GM19397 (cell line): ENCODE results near the gene SLC30A10.
"Not testable (repeated sequence)": the region's sequence is repeated elsewhere in the genome, so short reads cannot be mapped to it uniquely, and the experiment has no call there.

ENCODE experiments used
- ATAC-seq: cut with Tn5 transposase; IDR thresholded peaks from one replicate; pipeline ENCODE4 v1.9.1; 2021; ENCODE audit warnings: mild to moderate bottlenecking, moderate library complexity; ENCODE audit not compliant: unreplicated experiment

Gene SLC30A10

DNA sequence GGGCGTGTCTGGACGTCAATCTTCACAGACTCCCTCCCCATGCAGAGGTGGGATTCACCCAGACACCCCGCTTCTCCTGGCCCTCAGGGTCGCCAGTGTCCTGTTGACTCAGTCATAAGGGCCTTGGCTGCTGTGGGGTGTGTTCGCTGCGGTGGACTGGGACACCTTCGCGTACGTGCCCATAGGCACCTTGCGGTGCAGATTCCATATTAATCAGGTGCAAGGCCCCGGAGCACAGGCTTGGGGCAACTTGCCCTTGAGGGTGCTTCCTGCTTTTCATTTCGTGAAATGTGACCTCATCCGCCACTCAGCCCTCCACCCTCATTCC lies 398 bp upstream of the SLC30A10 start:
- ATAC-seq, result no peak

DNA sequence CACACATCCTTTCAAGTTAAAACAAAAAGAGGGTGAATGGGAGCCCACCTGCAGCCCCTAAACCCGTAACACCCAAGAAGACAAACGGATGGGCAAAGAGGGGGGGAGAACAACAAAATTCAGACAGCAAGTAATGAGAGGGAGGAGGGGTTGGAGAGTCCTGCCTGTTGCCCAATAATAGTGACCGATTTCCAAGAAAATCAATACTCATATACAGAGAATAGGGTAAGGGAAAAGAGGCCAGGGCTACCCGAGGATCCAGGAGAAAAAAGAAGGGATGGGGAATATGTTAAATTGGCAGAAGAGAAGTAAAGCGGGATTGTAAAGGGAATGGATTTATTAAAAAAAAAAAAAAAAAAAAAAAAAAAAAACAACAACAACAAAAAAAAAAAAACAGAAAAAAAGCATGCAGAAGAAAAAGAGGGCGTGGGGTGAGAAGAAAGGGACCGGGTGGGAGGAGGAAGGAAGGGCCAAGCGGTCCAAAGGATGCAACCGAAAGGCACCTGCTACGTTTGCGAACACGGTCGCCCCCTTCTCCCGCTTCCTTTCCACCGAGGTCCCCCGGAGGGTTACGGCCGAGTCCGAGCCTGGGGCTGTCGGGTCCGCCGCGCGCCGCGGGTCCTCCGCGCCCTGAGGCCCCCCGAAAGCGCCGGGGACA lies 930 bp downstream of the SLC30A10 start:
- no peak for ATAC-seq

DNA sequence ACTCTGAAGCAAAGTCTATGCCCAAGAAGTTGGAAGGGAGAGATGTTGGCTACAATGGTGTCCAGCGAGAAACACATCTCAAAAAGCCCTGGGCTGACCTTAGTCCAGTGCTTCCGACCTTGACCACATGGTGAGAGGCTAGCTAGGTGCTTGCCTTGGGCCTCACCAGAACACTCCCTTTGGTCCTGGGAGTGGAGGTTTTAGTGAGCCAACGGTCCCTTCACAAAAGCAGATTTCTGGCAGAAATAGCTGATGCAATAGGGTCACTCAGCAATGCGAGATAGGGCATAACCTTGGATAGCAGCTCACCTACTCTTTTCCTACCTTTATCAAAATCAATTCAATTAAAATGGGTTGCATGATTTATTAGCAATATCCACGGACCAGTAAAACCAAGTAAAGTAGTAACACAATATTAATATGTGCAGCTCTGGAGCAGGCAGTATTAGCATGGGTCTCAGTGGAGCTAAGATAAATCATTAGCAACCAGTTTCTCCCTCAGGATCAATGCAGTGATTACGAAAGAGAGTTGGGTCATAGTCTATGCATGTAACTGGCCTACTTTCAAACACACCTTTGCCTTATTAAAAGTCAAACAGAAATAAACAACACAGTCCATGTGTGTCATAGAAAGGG lies 1.9 kb downstream of the SLC30A10 start:
- ATAC-seq, result no peak

DNA sequence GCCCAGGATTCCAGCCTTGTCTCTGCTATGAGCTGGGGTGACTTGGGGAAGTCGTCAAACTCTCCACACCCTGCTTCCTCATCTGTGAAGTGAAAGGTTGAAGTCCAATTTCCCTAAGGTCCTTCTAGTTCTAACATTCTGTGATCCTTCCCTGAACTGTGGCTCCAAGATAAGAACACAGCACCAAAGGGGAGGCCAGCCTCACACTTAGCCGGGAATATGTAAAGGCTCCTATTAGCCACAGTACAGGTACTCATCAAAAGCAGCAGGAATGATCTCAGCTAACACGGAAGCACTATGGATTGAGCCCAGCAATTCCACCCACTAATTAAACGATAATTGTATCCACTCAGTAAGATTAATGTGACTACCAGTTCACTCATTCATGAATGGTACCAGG lies 4.0 kb downstream of the SLC30A10 start:
- no peak for ATAC-seq

DNA sequence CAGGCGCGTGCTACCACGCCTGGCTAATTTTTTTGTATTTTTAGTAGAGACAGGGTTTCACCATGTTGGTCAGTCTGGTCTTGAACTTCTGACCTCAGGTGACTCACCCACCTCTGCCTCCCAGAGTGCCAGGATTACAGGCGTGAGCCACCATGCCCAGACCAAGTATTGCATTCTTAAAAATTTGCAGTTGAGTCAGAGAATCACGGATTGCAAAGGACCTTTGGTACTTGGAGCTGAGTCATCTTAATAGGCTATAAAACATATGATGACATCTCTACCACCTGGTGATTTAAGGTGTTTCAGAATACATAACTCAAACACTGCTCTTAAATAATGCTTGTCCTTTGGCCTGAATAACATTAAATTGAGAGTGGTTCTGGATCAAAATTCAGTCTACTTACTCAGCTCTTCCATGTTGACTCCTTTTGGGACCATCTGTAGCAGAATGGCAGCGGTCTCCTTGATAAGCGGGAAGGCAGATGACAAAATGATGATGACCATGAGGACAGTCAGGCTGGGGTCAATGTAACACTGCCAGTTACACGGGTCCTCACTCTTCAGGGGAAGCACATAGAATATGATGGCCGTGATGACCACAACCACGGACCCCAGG lies 10.4 kb downstream of the SLC30A10 start:
- no peak for ATAC-seq

- ATAC-seq, result no peak
Measured at GRCh38 chr1:219917281-219917680, 11.1 kb downstream of the SLC30A10 start.

DNA sequence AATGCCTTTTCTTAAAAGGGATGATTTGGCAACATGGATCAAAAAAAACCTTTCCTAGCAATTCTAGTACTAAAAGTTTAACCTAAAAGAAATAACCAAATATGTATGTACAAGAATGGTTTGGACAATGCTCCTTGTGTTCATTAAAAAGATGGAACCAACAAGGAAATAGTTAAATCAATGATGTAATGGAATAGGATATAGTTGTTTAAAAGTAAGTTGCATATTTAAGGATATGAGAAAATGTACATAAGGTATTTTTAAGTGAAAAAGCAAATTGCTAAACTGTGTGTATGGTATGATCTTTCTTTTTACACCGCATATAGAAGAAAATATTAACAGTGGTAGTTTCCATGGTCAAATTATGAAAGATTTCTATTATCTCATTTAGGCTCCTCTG lies 12.1 kb downstream of the SLC30A10 start:
- ATAC-seq, result no peak

DNA sequence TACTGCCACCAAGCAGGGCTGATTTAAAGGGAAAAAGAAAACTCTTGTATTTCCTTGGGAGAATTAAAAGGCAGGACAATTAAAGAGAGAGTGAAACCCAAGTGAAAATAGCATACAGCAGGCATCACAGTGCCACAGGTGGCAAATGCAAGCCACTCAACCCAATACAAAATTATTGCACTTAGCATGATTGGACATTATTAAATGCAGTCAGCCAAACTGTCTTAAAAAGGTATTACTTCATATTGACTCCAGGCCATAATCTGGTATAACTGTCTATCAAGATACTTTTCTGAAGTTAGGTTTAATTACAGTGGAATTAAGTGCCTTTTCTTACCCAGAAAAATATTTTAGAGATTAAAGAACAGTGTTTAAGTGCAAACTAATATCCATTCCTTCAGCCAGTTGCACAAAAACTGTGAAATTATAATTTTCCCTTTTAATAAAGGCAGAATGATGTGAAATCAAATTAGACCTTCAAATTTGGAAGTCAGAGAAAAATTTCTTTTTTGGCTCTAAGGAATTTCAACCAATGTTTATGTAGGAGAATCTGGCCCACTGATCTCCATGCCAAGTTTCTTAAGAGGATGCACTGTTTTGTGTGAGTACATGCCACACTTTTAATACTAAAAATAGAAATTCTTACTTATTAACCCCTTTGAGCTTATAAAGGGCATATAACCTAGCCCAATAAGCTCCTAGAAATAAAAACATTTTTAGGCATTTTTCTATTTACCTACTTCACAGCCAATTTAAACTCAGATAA lies 15.2 kb downstream of the SLC30A10 start:
- ATAC-seq, result no peak

GRCh38 chr1:219910716-219911115 lies 17.6 kb downstream of the SLC30A10 start:
- ATAC-seq, result no peak

- no peak for ATAC-seq
Measured at GRCh38 chr1:219909476-219909875, 18.9 kb downstream of the SLC30A10 start.

- no peak for ATAC-seq
Measured at GRCh38 chr1:219908170-219908569, 20.2 kb downstream of the SLC30A10 start.

- ATAC-seq, result no peak
Measured at GRCh38 chr1:219907772-219908070, 20.6 kb downstream of the SLC30A10 start.

DNA sequence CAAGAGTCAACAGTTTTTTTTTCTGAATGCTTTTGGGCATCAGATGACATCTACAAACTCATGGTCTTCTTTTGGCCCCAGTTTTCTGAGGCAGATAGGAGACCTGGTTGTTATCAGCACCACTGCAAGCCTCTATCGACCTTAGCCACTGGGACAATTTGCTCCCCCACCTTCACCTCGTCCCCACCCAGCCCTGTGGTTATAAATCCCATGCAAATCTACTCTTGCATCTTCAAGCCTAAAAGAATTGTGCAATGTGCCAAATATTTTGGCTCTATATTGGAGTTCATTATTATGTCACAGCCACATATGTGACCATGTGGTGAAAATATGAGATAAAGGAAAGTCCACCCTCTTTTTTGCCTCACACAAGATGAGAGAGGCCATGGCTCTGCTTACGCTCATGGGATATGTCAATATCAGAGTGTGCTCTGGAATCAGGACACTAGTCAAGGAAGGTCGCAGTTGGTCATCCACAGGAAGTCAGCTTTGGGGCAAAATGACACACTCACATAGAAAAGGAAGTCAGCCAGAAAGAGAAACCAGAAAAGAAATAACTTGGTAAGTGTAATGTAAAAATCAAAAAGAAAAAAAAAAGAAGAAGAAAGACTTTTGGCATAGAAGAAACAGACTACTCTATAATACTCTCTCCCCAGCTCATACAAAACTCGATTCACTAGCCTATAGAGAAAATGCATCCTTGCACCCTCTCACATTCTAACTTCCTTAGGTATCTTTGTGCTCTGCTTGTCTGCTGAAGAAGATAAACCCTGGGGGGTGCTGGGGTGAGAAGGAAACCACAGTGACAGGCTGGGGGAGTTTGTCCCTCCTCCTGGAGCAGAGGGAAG lies 21.2 kb downstream of the SLC30A10 start:
- ATAC-seq, result no peak

GRCh38 chr1:219906565-219906923 lies 21.8 kb downstream of the SLC30A10 start:
- not testable (repeated sequence) for ATAC-seq

- no peak for ATAC-seq
Measured at GRCh38 chr1:219905524-219905923, 22.8 kb downstream of the SLC30A10 start.

DNA sequence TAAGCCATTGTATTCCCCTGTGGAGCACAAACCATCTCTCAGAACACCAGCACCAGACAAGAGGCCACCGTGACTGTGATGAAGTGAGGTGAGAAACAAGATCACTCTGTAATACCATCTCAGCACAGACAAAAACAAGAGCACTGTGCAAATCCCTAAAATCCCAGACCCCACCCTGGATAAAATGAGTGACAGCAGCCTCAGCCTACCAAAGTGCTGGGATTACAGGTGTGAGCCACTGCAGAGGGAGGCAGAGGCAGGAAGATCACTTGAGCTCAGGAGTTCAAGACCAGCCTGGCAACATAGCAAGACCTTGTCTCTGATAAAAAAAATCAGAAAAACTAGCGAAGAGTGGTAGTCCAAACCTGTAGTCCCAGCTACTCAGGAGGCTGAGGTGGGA lies 23.4 kb downstream of the SLC30A10 start:
- ATAC-seq, result no peak

- no peak for ATAC-seq
Measured at GRCh38 chr1:219903353-219903871, 24.9 kb downstream of the SLC30A10 start.

DNA sequence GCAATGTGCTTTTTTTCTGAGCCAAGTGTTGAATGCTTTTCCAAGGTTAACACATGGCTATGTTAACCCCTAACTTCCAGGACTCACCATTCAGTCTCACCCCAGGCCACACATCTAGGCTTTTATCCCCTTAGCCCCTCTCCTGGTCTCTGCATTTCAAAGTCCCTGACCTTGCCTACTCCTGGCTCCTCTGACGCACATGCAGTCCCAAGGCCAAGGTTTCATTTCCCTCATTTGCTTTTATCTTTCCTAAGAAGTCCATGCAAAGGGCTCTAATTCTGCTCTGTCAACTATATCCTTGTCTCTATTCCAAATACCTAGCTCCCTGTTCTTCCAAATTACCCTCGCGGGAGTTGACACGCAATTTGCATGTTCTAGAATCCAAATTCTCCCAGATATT lies 25.4 kb downstream of the SLC30A10 start:
- no peak for ATAC-seq

- ATAC-seq, result no peak
Measured at GRCh38 chr1:219900882-219901281, 27.5 kb downstream of the SLC30A10 start.

DNA sequence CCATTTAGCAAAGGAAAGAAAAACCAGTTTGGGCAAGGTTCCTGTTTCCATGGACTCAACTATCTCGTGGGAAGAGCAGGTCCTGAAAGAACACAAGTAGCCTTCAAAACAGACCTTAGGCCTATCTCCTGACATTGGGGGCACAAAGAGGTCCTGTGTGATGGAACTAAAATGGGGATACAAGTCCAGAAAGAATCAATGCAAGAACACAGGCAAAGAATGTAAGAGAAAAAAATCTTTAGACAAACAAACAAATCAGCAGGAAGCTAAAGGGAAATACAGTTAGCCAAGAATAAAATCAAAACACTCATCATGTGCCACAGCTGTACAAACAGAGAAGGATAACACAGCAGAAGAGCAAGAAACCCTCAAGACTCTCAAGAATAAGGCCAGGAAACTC lies 28.2 kb downstream of the SLC30A10 start:
- ATAC-seq, result no peak

DNA sequence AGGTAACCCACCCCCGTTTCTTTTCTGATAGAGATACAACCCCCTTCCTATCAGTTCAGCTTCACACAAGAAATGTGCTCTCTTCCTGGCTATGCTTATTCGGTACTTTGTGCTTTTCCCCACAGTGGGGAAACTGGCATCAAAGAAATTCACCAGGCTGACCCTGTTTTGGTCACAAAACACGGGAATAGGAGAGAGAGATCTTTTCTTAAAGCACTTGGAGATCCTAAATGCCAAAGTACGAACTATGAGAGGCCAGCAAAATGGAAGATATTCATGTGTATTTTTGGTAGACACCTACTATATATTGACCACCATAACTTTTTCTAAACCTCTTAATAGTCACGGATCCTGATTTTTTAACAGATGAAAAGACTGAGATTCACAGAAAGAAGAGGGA lies 30.0 kb downstream of the SLC30A10 start:
- no peak for ATAC-seq
